Right renal pelvis (tissue), 4 donors: ENCODE results near the gene TRPM1. TPM values are rescaled to one million over a fixed set of nuclear protein-coding genes. Genes with fewer than 3 reads are reported as not detected.

ENCODE experiments used
- DNase-seq, 4 donors: peaks; one replicate each; pipeline ENCODE4 v3.0.0-alpha.2; 2013; ENCODE audit warnings: low read depth in 4 of 4, low spot score in 3 of 4, missing footprints in 1 of 4
- polyA plus RNA-seq, 4 donors: library from polyadenylated mRNA; unstranded; fragments of 120-200 nt; gene quantifications; one replicate each; pipeline ENCODE4 v1.2.1, GENCODE V29; 2013; ENCODE audit not compliant: insufficient read length in 4 of 4

TRPM1 gene
- polyA plus RNA-seq, 4 donors = 0.20 to 0.53 (median 0.36) TPM

DNA sequence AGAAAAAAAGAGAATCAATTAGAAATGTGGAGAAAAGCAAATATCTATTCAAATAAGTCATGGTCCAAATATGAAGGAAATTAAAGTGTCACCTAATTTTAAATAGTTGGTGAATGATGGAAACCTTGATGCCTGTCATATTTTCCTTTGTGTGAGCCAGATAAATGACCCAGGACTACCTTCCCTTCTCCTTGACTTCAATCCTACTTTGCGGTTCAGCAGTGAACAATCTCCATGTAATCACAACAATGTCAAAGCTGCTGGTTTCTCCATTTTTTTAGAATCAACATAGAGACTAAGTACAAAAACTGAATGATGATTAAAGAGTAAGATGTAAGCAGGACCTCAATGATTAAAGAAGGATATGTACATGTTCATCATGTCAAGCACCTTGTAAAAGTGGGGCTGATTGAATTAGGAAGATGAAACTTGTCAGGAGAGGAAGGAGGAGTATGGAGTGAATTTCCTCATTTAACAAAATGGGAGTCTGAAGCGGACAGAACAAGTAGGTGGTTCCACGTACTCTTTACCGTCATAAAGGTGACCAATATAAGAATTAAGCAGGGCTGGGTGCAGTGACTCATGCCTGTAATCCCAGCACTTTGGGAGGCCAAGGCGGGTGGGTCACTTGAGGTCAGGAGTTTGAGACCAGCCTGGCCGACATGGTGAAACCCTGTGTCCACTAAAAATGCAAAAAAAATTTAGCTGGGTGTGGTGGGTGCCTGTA, 43.1 kb downstream of the TRPM1 start:
- DNase-seq = no peak

DNA sequence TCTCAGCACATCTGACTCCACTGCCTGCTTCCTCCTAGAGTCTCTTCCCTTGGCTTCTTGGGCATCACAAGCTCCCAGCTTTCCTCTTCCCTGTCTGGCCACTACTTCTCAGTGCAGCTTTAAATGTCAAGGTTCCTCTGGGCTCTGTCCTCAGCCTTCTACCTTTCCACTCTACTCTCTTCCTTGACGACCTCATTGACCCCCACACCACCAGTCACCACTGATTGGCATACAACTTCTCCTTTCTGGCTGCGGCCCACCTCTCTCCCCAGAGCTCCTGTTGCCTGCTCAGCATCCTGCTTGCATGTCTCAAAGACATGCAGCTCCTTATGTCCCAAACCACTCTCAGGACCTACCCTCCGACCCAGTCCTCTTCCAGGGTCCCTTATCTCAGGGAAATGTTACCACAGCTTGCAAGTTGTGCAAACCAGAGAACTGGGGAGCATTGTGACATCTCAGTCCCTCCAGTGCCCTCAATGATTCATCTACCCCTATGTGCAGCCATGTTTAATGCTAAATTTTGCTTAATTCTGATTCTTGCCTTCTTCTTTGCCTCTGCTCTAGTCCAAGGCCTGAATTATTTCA, 49.9 kb downstream of the TRPM1 start:
- no peak for DNase-seq

DNA sequence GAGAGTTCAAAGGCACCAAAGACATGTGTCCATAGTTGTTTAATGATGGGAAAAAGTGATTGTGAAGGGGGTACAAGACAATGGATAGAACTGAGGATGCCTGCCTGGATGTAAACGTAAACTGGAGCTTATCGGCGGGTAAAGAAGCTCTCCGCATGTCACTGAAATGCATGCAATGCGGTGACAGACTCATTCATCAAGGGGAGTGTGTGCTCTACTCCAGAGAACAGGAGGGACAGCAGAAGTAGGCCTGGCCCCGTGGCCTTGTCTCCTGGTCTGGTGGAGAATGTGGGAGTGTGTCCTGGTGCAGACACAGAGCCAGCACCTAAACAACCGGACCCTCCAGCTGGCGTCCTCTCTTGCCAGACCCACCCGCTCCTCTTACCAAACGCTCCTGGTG, 50.6 kb downstream of the TRPM1 start:
- no peak for DNase-seq

DNA sequence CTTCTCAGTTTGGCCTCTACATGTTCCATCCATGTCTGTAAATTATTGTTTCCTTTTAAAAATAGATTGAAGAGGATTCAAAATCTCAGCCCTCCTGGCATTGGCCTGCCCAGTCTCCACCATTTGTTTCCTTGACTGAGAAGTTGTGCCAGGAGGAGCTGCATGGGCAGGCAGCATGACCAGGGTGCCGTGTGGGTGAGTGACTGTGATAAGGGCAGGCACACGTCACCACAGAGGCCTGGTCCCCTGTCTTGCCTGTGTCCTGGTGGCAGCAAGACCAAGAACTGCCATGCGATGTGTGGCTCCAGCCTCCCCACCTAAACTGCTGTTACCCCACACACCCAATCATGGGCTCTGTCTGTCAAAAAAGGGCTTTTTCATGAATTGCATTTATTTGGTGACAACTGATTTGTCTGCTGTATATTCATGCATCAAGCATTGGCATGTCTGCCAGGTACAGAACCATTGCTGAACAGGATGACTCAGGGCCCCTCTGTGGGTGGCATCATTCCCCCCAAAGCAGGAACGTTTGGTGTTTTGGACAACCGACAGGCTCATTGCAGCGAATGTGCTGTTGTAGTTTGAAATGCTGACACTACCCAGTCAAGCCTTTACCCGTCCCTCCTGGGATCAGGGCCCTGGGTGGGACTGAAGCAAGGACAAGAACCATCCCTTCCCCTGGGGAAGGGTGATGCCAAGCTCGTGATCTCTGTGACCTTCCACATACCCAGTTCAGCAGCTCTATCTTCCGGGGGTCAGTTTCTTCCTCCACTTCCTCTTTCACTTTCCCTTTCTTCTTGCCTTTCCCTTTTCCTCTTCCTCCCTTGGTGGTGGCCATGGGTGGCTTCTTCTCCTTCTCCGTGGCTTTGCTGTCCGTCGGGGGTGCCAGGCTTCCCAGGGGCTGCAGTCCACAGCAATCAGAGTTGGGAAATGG, 51.6 kb downstream of the TRPM1 start:
- no peak for DNase-seq

DNA sequence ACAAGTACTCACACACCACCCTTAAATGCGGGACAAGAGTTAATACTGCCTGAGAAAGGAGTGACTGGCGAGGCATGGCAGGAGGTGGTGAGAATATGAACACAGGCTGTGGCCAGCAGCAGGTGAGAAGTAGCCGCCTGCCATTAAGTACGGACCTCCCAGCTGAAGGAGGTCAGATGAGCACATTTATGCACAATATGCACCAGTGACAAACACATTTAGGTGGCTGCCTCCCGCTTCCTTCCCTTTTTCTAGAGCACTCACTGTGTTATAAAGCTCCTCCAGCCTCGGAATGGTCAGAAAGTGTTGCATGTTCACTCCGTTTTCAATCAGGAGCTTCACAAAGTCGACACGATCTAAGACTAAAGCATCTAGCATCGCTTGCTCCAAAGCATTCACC, 52.4 kb downstream of the TRPM1 start:
- DNase-seq = no peak

DNA sequence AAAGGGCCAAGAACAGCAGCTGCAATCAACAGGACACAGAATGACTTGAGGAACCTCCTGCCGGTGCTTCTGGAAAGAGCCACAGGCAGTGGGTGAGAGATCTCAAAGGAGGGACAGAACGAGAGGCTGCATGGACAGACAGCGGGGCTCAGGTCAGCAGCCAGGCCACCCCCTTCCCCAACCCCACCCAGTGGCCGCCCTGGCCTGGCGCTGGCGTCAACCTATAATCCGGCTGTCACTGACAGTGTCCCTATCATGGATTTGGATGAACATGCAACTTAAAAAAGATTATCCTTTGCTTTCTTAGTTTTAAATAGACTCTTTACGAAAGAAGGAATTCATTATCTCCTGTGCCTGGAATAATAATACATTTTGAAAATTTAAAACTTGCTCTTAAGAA, 54.1 kb downstream of the TRPM1 start:
- no peak for DNase-seq

DNA sequence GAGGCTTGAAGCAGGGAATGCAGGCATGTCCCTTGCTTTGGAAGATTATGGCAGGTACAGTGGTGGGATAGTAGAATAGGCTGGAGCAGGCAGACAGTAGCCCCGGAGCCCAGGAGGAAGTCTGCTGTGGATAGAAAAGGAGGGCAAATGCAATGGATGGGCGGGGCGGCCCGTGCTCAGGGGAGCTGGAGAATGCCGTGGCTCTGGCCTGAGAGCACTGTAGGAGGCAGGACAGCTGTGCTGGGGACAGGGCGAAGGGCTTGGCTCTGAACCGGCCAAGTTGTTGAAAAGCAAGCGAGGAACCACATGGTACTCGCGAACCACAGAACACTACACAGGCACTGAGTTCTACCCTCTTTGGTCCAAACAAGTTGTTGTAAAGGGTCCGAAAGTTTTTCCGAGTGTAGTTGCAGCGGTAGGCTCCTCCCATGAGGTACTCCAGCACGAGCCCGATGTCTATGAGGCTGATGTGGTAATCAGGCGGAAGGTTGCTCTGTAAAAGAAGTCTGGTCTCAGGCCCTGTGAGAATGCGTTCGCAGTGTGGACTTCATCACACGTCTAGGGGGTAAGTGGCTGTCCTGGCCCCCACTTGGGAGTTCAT, 54.7 kb downstream of the TRPM1 start:
- no peak for DNase-seq

DNA sequence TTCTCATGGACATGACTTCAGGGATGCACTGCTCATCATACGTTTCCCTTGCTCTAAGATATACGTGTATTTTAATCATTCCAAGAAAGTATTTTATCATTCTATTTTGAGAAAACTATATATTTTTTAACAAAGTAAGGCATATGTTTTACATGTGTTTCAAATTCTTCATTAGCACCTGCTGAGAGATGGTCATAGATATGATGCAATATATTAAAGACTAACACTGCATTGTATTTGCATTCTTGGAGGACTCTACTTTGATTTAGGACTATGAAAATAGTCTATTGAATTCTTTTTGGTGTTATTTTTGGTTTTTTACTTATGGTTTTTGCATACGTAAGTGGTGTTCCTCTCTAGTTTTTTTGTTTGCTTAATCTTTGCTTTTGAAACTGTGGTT, 55.9 kb downstream of the TRPM1 start:
- no peak for DNase-seq

DNA sequence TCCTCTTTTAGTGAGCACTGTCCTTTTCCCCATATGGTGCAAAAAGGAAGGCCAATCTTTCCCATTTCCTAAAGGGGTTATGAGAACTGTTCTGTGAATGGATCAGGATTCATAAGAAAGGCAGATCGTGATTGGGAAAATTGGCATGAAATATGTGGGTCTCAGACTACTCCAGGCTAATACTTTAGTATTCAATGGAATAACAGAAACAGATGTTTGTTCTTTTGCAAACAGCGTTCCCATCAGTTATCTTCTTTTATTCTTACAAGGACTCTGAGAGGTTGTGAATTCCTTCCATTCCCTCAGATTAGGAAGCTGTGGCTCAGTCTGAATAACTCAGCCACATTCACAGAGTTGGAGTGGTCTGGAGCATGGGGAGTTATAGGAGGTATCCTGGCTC, 58.8 kb downstream of the TRPM1 start:
- no peak for DNase-seq

DNA sequence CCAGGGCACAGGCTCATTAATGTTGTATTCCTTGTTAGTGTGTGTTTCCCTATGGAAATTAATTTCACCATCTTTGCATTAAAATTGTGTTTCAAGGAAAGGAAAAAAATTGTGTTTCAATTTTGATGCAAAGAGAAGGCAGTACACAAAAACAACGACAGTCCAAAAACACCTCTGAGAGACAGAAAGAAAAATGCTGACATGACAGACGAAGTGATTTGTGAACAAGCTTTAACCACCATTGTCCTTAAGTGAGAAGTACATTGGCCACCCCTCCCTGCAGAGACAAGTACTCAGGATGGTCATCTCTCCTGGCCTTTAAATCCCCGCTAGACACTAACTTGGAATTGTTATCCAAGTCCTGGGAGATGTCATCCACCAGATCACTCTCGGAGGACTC, 59.9 kb downstream of the TRPM1 start:
- DNase-seq = no peak

DNA sequence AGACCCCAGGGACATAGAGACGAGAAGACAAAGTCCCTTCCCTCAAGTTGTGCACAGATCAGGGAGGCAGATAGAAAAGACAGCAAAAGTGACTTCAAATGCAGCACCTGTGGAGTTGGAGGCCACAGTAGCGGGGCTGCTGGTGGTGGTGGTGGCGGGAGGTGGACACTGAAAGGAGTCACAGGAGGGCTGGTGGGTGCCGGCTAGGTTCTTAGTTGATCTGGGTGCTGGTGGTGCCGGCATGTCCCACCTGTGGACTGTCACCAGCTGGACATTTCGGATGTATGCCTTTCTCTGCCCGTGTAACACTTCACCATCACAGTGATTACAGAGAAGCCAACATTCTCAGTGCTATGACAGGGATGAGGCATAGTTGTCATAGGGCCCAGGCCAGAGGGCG, 60.9 kb downstream of the TRPM1 start:
- no peak for DNase-seq

DNA sequence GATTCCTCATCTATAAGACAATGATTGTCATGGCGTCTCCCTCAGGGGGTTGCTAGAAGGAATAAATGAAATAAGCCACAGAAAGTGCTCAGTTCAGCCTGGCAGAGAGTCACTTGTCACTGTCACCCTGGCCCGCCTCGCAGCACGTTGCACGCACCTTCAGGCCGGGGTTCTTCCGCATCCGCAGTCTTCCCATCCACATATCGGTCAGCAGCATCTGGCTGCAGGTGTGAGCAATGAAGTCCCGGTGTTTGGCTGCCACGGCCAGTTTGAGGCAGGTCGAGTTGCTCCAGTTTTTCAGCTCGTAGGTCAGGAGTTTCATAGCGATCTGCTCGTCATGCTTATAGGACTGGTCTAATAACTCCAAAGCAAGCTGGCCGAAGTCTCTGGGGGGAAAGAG, 61.6 kb downstream of the TRPM1 start:
- DNase-seq = no peak

DNA sequence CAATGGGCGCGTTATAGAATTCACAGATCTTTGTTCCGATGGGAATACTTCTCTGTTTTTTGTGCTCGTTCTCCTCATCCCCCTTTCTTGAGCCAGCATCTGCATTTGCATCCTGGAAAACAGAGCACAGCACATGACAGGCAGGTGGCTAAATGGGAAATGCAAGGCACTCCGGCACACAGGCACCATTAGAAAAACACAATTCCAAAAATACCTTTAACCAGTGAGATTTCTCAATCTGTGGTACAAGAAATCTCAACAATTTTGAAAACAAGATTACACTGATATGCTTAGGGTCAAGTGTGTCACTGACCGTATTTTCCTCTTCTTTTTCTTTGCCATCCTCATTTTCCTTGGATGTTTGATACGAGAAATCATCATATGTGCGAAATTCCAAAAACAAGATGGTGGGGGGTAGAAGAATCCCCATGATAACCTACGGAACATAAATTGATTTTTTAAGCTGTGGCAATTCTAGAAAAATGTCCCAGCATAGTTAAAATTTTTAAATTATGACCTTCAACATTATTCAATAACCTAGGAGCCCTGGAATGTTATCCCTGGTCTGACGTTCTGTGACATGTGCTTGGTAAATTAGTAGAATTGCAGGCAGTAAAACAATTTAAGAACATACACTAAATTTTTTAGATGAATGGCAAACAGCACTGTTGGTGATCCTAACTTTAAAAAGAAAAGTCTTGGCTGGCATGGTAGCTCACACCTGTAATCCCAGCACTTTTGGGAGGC, 63.6 kb downstream of the TRPM1 start:
- no peak for DNase-seq

DNA sequence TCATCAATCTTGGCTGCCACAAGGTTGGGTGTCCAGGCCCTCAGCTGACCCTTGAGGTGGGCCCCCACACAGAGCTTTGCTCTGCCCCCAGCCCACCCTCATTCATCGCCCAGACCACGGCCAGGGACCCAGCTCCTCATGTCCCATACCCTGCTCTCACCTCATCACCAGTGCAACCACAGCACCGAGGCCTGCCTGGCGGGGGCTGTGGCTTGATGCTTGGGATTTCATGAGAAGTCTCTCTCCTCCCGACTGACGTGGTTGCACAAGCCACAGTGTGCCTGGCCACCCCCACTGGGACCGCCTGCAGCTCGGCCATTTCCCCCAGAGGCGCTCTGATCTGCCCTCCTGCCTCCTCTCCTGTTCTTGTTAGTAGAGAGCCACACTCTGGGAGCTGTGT, 64.7 kb downstream of the TRPM1 start:
- no peak for DNase-seq

DNA sequence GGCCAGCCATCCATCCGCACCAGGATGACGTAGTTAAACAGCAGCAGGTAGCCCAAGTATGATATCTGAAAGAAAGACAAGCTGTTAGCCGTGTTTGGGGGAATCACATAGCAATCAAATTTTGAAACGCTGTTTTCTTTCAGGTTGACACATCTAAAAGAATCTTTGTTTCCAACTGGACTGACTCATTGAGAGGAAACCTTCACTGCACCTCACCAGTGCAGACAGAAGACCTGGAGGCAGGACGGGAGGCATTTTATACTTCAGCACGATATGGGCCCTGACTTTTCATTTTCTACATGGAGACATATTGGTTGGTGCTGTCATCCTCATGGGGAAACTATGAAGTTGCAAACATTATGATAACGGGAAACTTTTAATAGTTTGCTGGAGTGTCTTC, 65.9 kb downstream of the TRPM1 start:
- no peak for DNase-seq

DNA sequence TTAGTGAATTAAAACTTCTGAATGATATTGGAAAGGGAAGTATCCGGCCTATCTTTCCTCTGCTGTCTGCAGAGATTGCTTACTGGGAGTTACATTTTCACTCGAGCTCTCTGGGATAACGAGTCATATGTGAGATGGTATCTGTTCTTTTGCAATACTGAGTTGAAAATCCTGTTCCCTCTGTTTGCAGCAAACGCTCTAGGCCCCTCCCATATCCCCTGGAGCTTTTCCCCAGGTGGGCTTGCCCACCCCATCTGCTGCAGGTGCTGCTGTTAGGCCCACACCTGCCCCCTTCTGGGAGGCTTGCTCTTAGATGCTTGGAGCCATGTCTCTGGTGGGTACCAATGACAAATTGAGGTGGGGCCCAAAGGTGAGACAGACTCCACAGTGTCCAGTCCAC, 67.4 kb downstream of the TRPM1 start:
- no peak for DNase-seq

DNA sequence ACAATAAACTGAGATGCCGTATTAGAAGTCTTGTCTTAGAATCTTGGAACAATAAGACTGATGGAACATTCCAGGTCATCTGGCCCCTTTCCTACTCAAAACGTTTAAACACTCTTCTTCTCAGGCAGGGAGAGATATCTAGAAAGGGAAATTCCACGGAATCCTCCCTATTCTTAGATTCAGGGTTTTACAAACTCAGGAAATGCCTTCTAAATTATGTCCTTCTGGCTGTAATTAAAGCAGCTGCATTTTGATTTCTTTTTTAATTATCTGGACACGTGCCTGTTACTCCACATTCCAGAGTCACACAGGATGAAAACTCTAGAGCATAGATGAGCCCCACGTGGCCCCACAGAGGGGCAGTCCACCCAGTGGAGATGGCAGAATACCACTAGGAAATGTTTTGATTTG, 68.6 kb downstream of the TRPM1 start:
- peak in 1 of 4 donors; percentile 38 for DNase-seq

DNA sequence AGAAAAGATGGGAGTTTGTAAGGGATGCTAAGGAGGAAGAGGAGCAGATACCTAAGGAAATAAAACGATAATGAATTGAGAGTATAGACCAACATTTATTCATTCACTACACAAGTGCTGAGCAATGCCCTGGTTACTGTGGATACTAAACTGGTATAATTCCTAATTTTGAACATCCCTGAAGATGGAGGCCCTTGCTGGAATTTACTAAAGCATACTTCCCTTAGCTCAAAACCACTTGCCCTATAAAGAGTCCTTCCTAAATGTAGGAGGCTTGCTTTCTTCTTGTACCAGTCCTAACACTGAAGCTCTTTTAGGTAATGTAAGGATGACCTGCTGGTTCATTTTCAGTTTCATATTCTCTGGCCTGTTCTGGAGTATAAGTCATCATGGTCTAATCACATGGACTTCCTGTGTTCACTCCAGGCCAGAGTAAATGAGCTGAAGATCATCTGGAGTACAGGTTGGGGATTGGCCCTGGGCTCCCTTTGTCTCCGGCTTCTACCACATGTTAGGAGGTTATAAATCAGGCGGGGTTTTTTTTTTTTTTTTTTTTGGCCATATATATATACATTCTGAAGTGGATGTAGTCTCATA, 70.0 kb downstream of the TRPM1 start:
- no peak for DNase-seq

DNA sequence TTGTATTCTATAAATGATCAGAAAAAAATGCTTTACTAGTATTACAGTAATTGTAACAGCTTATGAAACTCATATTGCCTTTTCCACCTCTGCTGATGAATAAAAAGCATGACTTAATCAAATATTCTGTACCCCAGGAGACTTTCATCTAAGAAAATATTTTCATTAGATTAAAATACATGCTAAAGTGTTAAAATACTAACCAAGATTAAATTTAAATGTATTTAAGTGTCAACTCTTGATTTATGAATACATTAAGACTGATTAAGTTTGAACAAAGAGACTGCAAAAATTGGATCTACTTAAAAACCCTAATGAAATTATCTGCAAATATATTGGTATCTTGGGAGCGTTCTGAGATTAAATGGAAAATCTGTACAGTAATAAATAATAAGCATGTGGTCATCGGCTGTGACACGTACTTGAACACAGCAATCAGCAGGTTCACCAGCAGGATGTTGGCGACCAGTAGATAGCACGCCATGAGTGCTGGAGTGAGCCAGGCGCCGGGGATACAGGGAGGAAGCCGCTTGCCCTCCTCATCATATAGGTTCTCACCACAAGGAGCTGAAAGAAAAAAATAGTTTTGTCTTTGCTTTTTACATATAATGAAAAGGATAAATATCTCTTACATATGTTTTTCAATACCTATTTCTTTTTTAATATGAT, 73.5 kb downstream of the TRPM1 start:
- no peak for DNase-seq

DNA sequence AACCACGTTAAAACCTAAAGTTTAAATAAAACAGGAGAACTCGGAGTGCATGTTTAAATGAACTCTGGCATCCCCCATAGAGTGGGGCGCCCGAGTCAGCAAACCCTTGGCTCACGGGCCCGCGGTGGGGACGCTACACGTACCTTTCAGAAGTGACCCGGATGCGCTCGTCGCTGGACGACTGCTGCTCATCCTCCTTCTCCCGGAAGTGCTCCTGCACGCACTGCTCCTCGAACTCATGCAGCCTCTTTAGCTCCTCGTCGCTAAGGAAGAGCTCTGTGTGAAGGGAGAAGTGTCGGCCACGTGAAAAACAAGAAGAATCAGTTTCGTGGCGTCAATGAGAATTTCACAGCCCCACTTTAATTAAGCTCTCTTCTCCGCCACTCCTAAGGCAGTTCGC, 75.5 kb downstream of the TRPM1 start:
- DNase-seq = no peak
